ENCODE measurements around the gene PPP2R5C. TPM values are rescaled to one million over a fixed set of nuclear protein-coding genes. Genes with fewer than 3 reads are reported as not detected.

The PPP2R5C gene
- total and polyA plus RNA-seq, 9 of the 15 experiments (the other 6 are each of a cell fraction or from before 2014, with no cell fraction given): 284 to 617 (median 395) TPM

DNA sequence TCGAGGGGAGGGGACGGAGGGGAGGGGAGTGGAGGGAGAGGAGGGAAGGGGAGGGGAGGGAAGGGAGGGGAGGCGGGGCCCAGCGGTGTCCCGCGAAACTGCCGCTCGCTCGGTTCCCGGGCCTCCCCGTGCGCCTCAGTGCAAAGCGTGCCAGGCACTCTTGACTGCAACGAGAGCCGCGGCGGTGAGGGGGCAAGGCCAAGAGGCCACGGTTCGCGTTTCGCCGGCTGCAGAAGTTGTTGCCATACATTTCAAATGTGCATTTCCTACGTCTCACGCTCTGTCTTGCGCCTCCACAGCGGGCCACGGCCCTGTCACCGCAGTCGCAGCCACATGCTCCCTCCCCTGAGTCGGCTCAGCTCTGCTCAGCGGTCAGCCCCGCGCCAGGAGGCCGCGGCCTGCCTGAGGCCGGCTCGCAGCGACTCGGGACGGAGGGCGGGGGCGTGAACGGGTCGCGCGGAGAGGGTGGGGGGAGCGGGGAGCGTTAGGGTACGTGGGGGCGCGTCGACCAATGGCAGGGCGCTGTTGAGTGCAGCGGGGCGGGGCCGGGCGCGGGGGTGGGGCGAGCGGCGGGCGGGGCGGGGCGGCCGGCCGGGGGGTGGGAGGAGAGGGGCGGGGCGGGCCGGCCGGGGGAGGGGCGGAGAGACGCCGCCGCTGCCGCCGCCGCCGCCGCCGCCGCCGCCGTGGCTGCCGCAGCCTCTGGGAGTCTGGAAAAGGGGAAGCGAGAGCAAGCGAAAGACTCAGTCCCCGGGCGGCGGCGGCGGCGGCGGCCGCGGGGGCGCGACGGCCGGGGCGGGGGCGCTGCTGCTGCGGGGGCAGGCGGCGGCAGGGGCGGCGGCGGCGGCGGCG, at the start of gene PPP2R5C (continued):
- TF ChIP-seq, protein P1, sequence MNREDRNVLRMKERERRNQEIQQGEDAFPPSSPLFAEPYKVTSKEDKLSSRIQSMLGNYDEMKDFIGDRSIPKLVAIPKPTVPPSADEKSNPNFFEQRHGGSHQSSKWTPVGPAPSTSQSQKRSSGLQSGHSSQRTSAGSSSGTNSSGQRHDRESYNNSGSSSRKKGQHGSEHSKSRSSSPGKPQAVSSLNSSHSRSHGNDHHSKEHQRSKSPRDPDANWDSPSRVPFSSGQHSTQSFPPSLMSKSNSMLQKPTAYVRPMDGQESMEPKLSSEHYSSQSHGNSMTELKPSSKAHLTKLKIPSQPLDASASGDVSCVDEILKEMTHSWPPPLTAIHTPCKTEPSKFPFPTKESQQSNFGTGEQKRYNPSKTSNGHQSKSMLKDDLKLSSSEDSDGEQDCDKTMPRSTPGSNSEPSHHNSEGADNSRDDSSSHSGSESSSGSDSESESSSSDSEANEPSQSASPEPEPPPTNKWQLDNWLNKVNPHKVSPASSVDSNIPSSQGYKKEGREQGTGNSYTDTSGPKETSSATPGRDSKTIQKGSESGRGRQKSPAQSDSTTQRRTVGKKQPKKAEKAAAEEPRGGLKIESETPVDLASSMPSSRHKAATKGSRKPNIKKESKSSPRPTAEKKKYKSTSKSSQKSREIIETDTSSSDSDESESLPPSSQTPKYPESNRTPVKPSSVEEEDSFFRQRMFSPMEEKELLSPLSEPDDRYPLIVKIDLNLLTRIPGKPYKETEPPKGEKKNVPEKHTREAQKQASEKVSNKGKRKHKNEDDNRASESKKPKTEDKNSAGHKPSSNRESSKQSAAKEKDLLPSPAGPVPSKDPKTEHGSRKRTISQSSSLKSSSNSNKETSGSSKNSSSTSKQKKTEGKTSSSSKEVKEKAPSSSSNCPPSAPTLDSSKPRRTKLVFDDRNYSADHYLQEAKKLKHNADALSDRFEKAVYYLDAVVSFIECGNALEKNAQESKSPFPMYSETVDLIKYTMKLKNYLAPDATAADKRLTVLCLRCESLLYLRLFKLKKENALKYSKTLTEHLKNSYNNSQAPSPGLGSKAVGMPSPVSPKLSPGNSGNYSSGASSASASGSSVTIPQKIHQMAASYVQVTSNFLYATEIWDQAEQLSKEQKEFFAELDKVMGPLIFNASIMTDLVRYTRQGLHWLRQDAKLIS (CRISPR knock-in tag; IDR thresholded peaks at IDR 0.05): 0 out of 2 replicates have a peak, but pooled peaks have one; percentile 43
- TF ChIP-seq, protein P2, sequence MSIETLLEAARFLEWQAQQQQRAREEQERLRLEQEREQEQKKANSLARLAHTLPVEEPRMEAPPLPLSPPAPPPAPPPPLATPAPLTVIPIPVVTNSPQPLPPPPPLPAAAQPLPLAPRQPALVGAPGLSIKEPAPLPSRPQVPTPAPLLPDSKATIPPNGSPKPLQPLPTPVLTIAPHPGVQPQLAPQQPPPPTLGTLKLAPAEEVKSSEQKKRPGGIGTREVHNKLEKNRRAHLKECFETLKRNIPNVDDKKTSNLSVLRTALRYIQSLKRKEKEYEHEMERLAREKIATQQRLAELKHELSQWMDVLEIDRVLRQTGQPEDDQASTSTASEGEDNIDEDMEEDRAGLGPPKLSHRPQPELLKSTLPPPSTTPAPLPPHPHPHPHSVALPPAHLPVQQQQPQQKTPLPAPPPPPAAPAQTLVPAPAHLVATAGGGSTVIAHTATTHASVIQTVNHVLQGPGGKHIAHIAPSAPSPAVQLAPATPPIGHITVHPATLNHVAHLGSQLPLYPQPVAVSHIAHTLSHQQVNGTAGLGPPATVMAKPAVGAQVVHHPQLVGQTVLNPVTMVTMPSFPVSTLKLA (conservative IDR thresholded peaks at IDR 0.05): peak; percentile 60 to 84
- peak; percentile 44; the same call in 1 of the 2 replicates for TF ChIP-seq TEAD4 (IDR thresholded peaks at IDR 0.05; ENCODE audit: low read length)
- TF ChIP-seq TEAD4 (CRISPR knock-in tag; IDR thresholded peaks at IDR 0.05; ENCODE audit: borderline replicate concordance): no peak
- peak; percentile 87 for TF ChIP-seq POLR2G (IDR thresholded peaks at IDR 0.05; ENCODE audit: low read depth, low read length)
- TF ChIP-seq ZNF12 (CRISPR knock-in tag; IDR thresholded peaks at IDR 0.05): 0 out of 2 replicates have a peak, but pooled peaks have one; percentile 42
- TF ChIP-seq EGR1 (conservative IDR thresholded peaks at IDR 0.05): peak; percentile 82
- TF ChIP-seq, protein P3, sequence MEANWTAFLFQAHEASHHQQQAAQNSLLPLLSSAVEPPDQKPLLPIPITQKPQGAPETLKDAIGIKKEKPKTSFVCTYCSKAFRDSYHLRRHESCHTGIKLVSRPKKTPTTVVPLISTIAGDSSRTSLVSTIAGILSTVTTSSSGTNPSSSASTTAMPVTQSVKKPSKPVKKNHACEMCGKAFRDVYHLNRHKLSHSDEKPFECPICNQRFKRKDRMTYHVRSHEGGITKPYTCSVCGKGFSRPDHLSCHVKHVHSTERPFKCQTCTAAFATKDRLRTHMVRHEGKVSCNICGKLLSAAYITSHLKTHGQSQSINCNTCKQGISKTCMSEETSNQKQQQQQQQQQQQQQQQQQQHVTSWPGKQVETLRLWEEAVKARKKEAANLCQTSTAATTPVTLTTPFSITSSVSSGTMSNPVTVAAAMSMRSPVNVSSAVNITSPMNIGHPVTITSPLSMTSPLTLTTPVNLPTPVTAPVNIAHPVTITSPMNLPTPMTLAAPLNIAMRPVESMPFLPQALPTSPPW (CRISPR knock-in tag; IDR thresholded peaks at IDR 0.05): peak; percentile 97
- TF ChIP-seq CBX1 (IDR thresholded peaks at IDR 0.05; ENCODE audit: low read depth): 0 out of 2 replicates have a peak, but pooled peaks have one; percentile 41
- TF ChIP-seq TAF7 (tag; IDR thresholded peaks at IDR 0.05): no peak
- TF ChIP-seq ZNF830 (CRISPR knock-in tag; IDR thresholded peaks at IDR 0.05): 0 out of 2 replicates have a peak, but pooled peaks have one; percentile 38
- peak; percentile 11; the same call in 1 of the 2 replicates for TF ChIP-seq KLF13 (tag; IDR thresholded peaks at IDR 0.05; ENCODE audit: borderline replicate concordance, low read depth)
- peak; percentile 81 for TF ChIP-seq PHF8 (IDR thresholded peaks at IDR 0.05; ENCODE audit: borderline replicate concordance, low read length)
- peak; percentile 71; the same call in 1 of the 2 replicates for TF ChIP-seq TOE1 (IDR thresholded peaks at IDR 0.05; ENCODE audit: borderline replicate concordance)
- no peak for TF ChIP-seq TOE1 (CRISPR knock-in tag; IDR thresholded peaks at IDR 0.05; ENCODE audit: borderline replicate concordance, low read depth)
- peak; percentile 91 to 93 for TF ChIP-seq MAZ (CRISPR knock-in tag; conservative IDR thresholded peaks at IDR 0.05 in 1 of 2, IDR thresholded peaks at IDR 0.05 in 1 of 2)
- peak; percentile 76 for TF ChIP-seq CXXC5 (CRISPR knock-in tag; IDR thresholded peaks at IDR 0.05)
- peak; percentile 71 for TF ChIP-seq EP400 (IDR thresholded peaks at IDR 0.05)
- TF ChIP-seq BCOR (IDR thresholded peaks at IDR 0.05): 0 out of 2 replicates have a peak, but pooled peaks have one; percentile 11
- peak; percentile 61; the same call in 1 of the 2 replicates for TF ChIP-seq RB1 (IDR thresholded peaks at IDR 0.05; ENCODE audit: low read depth)
